GM21786 (cell line): Measurements from ENCODE around the gene ALDH3A1.

Experiments used
- ATAC-seq: cut with Tn5 transposase; IDR thresholded peaks from one replicate; pipeline ENCODE4 v1.9.1; 2021; ENCODE audit not compliant: unreplicated experiment

ALDH3A1 gene

DNA sequence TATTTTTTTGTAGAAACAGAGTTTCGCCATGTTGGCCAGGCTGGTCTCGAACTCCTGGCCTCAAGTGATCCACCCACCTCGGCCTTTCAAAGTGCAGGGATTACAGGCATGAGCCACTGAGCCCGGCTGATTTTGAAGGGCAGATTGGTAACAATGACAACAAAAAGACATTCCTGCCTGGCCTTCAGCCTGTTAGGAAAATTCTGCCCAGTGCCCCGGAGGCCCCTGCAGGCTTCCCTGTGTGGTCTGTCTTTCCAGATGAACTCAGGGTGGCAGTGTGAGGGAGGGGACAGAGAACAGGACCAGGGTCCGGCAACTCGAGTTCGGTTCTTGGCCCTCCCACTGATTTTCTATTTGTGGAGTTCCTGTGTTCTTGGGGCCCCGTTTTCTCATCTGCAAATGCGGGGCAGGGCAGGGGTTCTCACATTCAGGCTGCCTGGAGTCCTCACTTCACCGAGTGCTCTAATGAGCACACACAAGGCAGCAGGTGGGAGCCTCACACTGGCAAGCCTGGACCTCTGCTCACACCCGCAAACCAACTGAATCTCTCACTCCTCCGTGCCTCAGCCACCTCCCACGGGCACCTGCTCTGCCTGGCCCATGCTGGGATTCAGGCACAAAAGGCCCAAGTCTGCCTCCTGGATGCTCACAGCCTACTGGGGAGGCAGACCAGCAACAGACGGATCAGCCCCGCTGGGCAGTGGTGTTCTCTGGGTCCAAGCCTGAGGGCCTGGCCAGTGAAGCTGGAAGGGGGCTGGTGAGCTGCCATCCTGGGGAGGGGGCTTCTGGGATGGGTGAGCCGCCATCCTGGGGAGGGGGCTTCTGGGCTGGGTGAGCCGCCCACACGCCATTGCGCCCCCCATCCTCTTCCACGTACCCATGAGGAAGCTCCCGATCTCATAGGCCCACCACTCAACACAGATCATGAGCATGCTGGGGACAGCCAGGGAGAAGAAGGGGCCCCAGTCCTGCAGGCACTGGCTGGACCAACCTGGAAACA lies 42.0 kb downstream of the ALDH3A1 start:
- no peak for ATAC-seq

DNA sequence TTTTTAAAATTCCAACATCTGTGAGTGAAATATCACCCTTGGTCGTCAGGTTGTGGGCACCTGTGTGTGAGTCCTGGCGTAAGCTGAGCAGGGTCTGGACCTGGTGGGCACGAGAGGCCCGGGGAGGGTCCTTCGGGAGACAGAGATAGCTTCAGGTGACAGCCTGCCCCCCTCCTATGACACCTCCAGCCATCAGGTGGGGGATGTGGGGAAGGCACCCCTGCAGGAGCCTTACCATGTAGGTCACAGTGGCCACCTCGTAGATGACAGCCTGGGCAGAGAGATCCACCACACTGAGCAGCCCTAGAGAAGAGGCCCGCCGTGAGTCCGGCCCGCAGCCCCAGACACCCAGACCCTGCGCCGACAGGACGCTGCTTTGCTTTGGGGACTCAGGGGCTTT lies 42.9 kb downstream of the ALDH3A1 start:
- ATAC-seq: no peak

- ATAC-seq: no peak
Measured at GRCh38 chr17:19703828-19704613, 44.1 kb downstream of the ALDH3A1 start.

DNA sequence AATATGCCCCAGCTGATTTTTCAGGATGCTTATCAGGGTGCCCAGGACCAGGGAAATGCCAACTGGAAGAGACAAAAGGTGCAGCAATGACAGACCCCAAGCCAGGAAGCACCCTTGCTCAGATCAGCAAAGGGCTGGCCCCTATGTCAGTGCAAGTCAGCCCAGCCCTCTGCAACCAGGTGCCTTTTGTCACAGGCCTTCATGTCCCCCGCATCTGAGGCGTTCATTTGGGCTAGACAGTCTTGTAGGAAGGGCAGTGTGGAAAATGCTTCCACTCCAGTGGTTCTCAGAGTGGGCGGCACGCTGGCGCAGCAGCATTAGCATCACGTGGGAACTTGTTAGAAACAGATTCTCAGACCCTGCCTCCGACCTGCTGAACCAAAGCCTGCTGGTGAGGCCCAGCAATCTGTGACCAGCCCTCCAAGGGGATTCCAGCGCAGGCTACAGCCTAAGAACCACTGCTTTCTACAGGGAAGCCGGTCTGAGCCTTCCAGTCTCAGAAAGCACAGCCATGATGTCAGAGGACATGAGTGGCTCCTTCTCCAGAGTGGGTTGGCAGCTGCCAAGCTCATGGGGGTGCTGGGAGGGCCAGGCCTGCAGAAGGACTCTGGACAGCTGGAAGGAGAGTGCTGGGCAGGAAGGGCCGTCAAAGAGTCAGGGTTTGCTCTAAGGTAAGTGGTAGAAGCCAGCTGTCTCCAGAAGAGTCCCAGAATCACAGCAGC lies 44.8 kb downstream of the ALDH3A1 start:
- ATAC-seq: no peak

GRCh38 chr17:19702217-19702641 lies 45.9 kb downstream of the ALDH3A1 start:
- no peak for ATAC-seq
